ENCODE results near the gene G6PD.
"Not testable (repeated sequence)": the region's sequence is repeated elsewhere in the genome, so short reads cannot be mapped to it uniquely, and the experiment has no call there.

The G6PD gene

GRCh38 chrX:154546354-154547244, at the start of gene G6PD:
Gene G6PD, minus strand, starts transcription at chrX:154546846. Its CDS starts 691 bp downstream, at chrX:154546155.
- DNase-seq (ENCODE audit: low read depth), result no peak

DNA sequence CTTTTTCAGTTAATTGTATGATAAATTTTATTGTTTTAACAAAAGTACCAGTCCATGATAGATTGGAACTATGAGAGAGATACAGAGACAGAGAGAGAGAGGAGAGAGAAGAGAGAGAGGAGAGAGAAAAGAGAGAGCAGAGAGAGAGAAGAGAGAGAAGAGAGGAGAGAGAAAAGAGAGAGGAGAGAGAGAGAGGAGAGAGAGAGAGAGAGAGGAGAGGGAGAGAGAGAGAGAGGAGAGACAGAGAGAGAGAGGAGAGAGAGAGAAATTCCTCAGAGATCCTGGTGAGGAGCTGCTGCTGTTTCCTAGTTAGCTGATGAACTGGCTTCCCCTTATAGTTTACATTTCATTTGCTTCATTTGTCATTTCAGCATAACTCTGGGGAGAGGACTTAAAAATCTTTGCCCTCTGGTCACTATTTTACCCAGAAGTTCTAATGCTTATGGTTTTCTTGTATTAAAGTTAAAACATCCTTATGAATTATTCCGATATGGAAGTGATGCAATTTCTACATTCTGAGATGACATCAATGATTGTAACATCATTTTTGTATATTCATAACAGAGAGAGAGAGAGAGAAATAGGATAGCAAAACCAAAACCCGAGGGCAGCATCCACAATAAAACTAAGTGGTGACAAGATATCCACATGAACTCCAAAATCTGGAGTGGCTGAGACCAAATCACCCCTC, 49.1 kb upstream of the G6PD start:
- no peak for DNase-seq (ENCODE audit: low read depth)

- DNase-seq (ENCODE audit: low read depth), result no peak
These were observed 47.8 kb upstream of the G6PD start for GRCh38 chrX:154594491-154594890.

DNA sequence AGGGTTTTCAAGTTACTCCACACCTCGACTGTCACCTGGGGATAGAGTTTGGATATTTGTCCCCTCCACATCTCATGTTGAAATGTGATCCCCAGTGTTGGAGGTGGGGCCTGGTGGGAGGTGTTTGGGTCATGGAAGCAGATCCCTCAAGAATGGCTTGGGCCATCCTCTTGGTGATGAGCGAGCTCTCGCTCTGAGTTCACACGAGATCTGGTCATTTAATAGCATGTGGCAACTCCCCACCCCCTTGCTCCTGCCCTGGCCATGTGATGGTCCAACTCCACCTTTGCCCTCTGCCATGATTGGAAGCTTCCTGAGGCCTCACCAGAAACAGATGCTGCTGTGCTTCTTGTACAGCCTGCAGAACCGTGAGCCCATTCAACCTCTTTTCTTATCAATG, 46.6 kb upstream of the G6PD start:
- DNase-seq (ENCODE audit: low read depth), result no peak

GRCh38 chrX:154592505-154592904, 45.9 kb upstream of the G6PD start:
- DNase-seq (ENCODE audit: low read depth), result no peak

GRCh38 chrX:154590415-154590814, 43.8 kb upstream of the G6PD start:
- DNase-seq (ENCODE audit: low read depth), result not testable (repeated sequence)

DNA sequence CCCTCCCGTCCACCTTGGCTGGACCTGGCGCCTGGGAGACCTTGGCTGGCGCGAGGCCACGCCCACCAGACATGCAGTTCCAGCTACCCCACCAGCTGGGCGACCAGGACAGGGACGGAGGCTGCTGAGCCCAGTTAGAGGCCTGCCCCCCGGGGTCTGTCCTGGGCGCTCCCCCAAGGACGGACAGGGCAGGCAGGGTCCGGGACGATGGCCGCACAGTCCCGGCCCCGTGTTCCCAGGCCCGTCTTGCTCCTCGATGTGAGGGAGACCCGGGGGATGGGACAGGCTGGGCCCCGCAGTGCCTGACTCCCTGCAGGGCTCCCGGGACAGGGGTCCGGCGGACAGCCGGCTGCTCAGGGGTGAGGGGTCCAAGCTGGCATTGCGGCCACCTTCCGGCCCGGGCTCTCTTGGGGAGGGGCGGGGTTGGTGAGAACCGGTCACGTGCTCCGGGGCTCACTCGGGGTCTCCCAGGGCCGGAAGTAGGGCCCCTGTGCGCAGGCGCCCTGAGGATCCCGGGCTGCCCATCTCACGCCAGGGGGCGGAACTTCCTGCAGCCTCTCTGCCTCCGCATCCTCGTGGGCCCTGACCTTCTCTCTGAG, 38.0 kb upstream of the G6PD start, which contains the start of gene CTAG1A:
TSS of gene CTAG1A (plus strand) at position 549 of the 599 bp plus-strand sequence. CDS start 74 bp downstream, outside the sequence.
- DNase-seq (ENCODE audit: low read depth), result not testable (repeated sequence)

DNA sequence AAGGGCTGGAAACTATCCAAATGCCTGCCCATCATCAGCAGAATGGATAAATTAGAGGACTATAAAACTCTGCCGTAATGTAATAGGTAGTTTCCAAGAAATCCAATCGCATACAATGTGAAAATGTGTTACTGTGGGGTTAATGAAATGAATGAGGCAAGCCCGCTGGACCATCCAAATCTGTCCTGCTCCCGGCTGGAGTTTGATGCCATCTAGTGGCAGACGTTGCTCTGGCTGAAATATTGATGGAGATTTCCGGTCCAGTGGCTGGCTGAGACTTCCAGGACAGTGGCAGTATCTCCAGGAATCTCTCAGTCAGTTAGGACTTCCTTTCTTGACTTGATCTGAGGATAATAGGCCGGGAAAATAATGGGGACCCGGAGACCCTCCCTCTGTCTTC, 36.3 kb upstream of the G6PD start:
- DNase-seq (ENCODE audit: low read depth), result not testable (repeated sequence)

GRCh38 chrX:154575076-154575475, 28.4 kb upstream of the G6PD start:
- DNase-seq (ENCODE audit: low read depth), result not testable (repeated sequence)

- not testable (repeated sequence) for DNase-seq (ENCODE audit: low read depth)
These were observed 26.4 kb upstream of the G6PD start for GRCh38 chrX:154573061-154573460.

DNA sequence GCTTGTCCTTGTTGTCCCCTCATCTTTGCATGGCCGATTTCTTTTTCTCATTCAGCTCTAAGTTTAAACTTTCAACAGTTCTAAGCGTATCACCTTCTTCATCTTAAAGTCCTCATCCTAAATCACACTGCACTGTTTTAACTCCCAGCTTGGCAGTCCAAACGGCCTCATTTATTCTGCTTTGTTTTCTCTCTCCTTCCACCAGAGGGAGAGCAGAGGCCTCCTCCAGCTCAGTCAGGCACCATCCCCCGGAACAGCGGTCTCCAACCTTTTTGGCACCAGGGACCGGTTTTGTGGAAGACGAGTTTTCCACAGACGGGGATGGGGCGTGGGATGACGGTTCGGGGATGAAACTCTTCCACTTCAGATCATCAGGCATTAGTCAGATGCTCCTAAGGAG, 23.7 kb upstream of the G6PD start:
- not testable (repeated sequence) for DNase-seq (ENCODE audit: low read depth)

DNA sequence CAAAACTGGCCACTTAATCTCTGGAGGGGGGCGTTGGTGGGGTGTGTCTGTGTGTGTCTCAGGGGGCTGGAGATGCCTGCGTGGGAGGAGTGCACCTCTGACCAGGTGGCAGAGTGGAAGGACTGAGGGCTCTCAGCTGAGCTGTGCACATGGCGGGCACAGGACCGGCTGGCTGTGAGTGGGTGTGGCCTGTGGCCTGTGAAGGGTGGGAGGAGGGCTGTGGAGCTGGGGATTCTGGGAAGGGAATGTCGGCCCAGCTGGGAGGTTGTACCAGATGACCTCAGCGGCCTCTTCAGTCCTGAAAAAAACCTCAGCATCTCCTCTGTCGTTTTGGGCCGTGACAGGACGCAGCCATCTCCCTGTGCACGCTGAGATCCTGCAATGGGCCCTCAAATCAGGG, 15.6 kb upstream of the G6PD start:
- DNase-seq (ENCODE audit: low read depth), result not testable (repeated sequence)

DNA sequence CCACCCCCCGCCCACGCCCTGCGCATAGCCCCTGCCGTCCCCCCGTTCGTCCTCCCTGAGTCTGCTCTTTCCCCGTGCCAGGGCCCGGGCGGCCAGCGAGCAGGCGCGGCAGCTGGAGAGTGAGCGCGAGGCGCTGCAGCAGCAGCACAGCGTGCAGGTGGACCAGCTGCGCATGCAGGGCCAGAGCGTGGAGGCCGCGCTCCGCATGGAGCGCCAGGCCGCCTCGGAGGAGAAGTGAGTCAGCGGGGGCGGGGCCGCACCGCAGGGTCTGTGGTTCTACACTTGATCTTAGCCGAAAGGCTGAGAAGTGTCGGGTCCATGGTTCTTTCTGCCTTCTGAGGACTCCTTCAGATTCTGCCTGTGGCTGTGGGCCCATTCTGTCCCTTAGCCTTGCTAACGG, 13.7 kb upstream of the G6PD start:
- not testable (repeated sequence) for DNase-seq (ENCODE audit: low read depth)

DNA sequence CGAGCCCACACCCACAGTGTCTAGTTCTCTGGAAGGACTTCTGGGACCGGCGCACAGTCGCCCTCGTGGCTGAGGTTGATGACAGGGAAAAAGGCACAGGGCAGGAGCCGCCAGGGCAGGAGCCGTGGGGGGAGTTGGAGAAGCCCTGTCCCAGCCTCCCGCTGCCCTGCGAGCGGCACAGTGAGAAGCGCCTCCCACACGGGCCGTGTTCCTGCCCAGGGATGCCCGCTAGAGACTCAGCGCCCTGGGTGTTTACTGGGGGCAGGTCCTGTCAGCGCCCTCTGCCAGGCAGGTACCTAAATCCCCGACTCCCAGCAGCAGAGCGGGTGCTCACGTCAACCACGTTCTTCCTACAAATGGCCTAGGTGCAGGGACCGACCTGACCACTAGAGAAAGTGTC, 12.2 kb upstream of the G6PD start:
- DNase-seq (ENCODE audit: low read depth), result not testable (repeated sequence)

GRCh38 chrX:154558060-154558690, 11.5 kb upstream of the G6PD start:
- not testable (repeated sequence) for DNase-seq (ENCODE audit: low read depth)

DNA sequence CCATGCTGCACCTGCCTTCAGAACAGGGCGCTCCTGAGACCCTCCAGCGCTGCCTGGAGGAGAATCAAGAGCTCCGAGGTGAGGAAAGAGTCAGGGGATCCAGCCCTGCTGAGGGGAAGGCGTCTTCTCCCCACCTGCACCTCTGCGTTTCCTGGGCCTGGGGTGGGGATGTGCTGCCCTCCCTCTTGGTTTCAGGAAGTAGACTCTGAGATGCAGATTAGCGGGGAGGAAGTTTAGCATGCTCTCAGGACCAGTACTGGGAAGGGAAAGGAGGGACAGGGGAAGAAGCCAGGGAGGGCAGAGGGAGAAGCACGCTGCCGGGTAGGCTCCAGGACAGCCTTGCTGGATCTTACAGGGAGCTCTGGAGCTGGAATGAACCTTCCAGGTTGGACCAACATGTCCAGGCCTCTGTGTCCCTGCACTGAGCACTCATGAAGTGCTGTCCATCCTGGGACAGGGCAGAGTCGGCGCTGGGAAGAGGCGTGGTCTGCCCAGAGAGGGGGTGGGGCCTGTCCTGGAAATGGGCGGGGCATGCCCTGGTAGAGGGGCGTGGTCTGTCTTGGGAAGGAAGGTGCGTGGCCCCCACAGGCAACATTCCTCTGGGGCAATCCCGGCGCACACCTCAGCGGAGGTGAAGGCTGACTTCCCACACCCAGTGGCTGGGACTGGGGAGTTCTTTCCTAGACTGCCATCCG, 5.6 kb upstream of the G6PD start:
- not testable (repeated sequence) for DNase-seq (ENCODE audit: low read depth)

DNA sequence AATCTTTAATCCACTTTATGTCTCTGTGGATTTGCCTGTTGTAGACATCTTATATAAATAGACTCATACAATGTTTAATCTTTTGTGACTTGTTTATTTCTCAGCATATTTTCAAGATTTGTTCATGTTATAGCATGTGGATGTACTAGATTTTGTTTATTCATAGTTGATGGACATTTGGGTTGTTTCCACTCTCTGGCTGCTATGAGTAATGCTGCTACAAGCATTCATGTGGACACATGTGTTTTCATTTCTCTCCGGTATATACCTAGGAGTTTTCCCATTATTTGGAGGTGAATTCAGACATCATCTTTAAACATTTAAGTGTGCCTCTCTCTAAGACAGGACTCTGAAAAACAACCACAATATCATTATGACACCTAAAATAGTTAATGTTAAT, 3.1 kb upstream of the G6PD start:
- no peak for DNase-seq (ENCODE audit: low read depth)

GRCh38 chrX:154548028-154548316, 1.3 kb upstream of the G6PD start:
- DNase-seq (ENCODE audit: low read depth), result no peak

DNA sequence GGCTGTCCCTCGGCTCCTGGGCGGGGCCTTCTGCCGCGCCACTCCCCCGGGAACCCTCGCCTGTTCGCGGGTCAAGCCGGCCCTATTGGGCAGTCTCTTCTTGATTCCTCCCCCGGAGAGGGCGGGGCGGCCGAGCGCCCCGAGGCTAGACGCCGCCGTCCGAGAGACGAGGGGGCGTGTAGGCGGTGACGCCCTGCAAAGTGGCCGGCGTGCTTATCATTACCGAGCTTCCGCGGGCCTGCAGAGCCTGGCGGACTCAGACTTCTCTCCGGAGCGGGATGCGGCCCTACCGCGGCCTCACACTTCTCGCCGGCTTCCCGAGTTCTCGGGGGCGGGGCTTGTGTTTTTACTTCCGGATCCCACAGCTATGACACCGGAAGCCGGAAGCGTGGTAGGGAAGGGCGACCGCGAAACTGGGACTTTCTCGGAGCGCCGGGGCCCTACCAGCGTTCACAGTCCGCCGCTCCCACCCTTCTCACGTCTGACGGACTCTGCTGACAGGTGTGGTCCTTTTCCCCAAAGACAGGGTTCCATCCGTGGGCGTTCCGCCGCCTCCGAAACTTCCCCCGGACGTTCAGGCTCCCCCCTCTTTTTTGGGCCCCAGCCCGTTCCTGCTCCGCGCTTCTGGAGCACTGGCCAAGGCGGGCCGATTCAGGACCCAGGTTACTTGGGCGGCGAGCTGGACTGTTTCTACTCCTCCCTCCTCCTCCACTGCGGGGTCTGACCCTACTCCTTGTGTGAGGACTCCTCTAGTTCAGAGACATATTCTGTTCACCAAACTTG, 790 bp upstream of the G6PD start, which contains the start of gene IKBKG:
TSS of gene IKBKG (plus strand) at position 376 of the 783 bp plus-strand sequence. CDS start 4,383 bp downstream, outside the sequence.
- no peak for DNase-seq (ENCODE audit: low read depth)

GRCh38 chrX:154545673-154546274, 872 bp downstream of the G6PD start:
- DNase-seq (ENCODE audit: low read depth), result no peak
